ENCODE results near the gene PAEP. TPM values are rescaled to one million over a fixed set of nuclear protein-coding genes. Genes with fewer than 3 reads are reported as not detected.

Gene PAEP
- total and polyA plus RNA-seq, 5 donors, result not detected

GRCh38 chr9:135581636-135582426 is 20.3 kb downstream of the PAEP start:
- DNase-seq (no peak), ATAC-seq (no peak)
- WGBS, result 89% methylated on average over 18 of the region's 18 CpGs
- H3K27me3 ChIP-seq (ENCODE audit: control insufficient read depth, insufficient read depth), result no peaks in the 10 kb centered on the region
- intact Hi-C loops (cut with DNase I), result no loop called here
- no peak overlapping the region for H3K27ac ChIP-seq (ENCODE audit: low read length)
- H3K4me3 ChIP-seq (ENCODE audit: low read length), result no peak overlapping the region
- no peaks in the 10 kb centered on the region for H3K4me1 ChIP-seq (ENCODE audit: control insufficient read depth, insufficient read depth, low read length)
- no peaks in the 10 kb centered on the region for H3K9me3 ChIP-seq (ENCODE audit: control insufficient read depth, low read length)

DNA sequence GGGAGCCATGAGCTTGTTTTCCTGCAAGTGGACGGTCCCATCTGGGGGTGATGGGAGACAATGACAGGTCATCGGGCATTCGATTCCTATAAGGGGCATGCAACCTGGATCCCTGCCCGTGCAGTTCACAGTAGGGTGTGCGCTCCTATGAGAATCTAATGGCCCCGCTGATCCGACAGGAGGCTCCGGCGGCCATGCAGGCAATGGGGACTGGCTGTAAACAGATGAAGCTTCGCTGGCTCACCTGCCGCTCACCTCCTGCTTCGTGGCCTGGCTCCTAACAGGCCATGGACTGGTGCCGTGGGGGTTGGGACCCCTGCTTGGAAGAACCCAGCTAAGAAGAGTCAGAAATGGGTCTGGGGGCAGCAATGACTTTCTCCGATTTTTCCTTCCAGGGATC is 21.0 kb downstream of the PAEP start:
- Histone ChIP-seq H3K9me3 (ENCODE audit: control insufficient read depth, low read length) (no peaks in the 10 kb centered on the region), H3K27ac (ENCODE audit: low read length) (no peak overlapping the region), H3K4me1 (ENCODE audit: control insufficient read depth, insufficient read depth, low read length) (no peaks in the 10 kb centered on the region), H3K4me3 (ENCODE audit: low read length) (no peak overlapping the region), H3K27me3 (ENCODE audit: control insufficient read depth, insufficient read depth) (no peaks in the 10 kb centered on the region)
- intact Hi-C loops (cut with DNase I), result no loop called here
- DNase-seq, result no peak
- no peak for ATAC-seq
- 87% methylated on average over 14 of the region's 14 CpGs for whole genome bisulfite sequencing

- WGBS, result 77% methylated on average over 19 of the region's 19 CpGs
- H3K27me3 ChIP-seq (ENCODE audit: control insufficient read depth, insufficient read depth), result no peaks in the 10 kb centered on the region
- no peak for DNase-seq
Measured at GRCh38 chr9:135582966-135583687, 21.6 kb downstream of the PAEP start.

GRCh38 chr9:135583688-135584011 is 22.1 kb downstream of the PAEP start:
- ATAC-seq (no peak), DNase-seq (no peak)
- Histone ChIP-seq H3K4me1 (ENCODE audit: control insufficient read depth, insufficient read depth, low read length) (no peaks in the 10 kb centered on the region), H3K4me3 (ENCODE audit: low read length) (no peak overlapping the region), H3K9me3 (ENCODE audit: control insufficient read depth, low read length) (no peaks in the 10 kb centered on the region), H3K27ac (ENCODE audit: low read length) (no peak overlapping the region), H3K27me3 (ENCODE audit: control insufficient read depth, insufficient read depth) (no peaks in the 10 kb centered on the region)
- intact Hi-C loops (cut with DNase I), result no loop called here
- WGBS, result 90% methylated on average over 16 of the region's 16 CpGs

More at GRCh38 chr9:135582966-135583687, 21.6 kb downstream of the PAEP start:
- Histone ChIP-seq H3K4me1 (ENCODE audit: control insufficient read depth, insufficient read depth, low read length) (no peaks in the 10 kb centered on the region), H3K4me3 (ENCODE audit: low read length) (no peak overlapping the region), H3K27ac (ENCODE audit: low read length) (no peak overlapping the region), H3K9me3 (ENCODE audit: control insufficient read depth, low read length) (no peaks in the 10 kb centered on the region)
- no peak for ATAC-seq
- intact Hi-C loops (cut with DNase I), result no loop called here

DNA sequence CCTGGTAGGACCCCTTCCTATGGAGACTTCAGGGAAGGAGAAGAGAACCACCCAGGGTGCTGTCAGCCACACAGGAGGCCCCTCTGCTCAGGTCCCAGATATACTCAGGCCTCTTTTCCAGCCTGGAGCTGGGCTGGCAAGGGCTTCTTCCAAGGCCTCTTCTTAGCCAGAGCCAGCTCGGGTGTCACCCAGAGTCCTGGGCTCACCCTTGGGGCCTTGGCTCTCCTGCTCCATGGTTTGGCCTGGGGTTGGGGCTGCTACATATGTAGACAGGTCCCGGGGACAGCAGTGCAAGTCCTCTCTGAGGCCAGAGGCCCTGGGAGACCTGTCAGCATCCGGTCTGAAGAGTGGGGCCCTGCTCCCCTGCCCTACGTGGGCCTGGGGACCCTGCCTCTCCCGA is 22.8 kb downstream of the PAEP start:
- Histone ChIP-seq H3K9me3 (ENCODE audit: control insufficient read depth, low read length) (no peaks in the 10 kb centered on the region), H3K4me3 (ENCODE audit: low read length) (no peak overlapping the region), H3K27ac (ENCODE audit: low read length) (no peak overlapping the region), H3K27me3 (ENCODE audit: control insufficient read depth, insufficient read depth) (no peaks in the 10 kb centered on the region), H3K4me1 (ENCODE audit: control insufficient read depth, insufficient read depth, low read length) (no peaks in the 10 kb centered on the region)
- DNase-seq (no peak), ATAC-seq (no peak)
- intact Hi-C loops (cut with DNase I), result no loop called here
- WGBS, result 48% methylated on average over 5 of the region's 5 CpGs

- H3K4me1 ChIP-seq (ENCODE audit: control insufficient read depth, insufficient read depth, low read length), result no peaks in the 10 kb centered on the region
- no peak overlapping the region for H3K4me3 ChIP-seq (ENCODE audit: low read length)
- no peaks in the 10 kb centered on the region for H3K9me3 ChIP-seq (ENCODE audit: control insufficient read depth, low read length)
- 62% methylated on average over 16 of the region's 16 CpGs for WGBS
- H3K27ac ChIP-seq (ENCODE audit: low read length), result no peak overlapping the region
- intact Hi-C loops (cut with DNase I), result no loop called here
- ATAC-seq (no peak), DNase-seq (no peak)
- H3K27me3 ChIP-seq (ENCODE audit: control insufficient read depth, insufficient read depth), result no peaks in the 10 kb centered on the region
Measured at GRCh38 chr9:135584934-135585333, 23.4 kb downstream of the PAEP start.

GRCh38 chr9:135586601-135587109 is 25.1 kb downstream of the PAEP start:
- Histone ChIP-seq H3K27ac (ENCODE audit: low read length) (no peak overlapping the region), H3K27me3 (ENCODE audit: control insufficient read depth, insufficient read depth) (no peaks in the 10 kb centered on the region), H3K9me3 (ENCODE audit: control insufficient read depth, low read length) (no peaks in the 10 kb centered on the region), H3K4me1 (ENCODE audit: control insufficient read depth, insufficient read depth, low read length) (no peaks in the 10 kb centered on the region), H3K4me3 (ENCODE audit: low read length) (no peak overlapping the region)
- ATAC-seq, result no peak
- no peak for DNase-seq
- intact Hi-C loops (cut with DNase I), result no loop called here
- 71% methylated on average over 15 of the region's 15 CpGs for WGBS

DNA sequence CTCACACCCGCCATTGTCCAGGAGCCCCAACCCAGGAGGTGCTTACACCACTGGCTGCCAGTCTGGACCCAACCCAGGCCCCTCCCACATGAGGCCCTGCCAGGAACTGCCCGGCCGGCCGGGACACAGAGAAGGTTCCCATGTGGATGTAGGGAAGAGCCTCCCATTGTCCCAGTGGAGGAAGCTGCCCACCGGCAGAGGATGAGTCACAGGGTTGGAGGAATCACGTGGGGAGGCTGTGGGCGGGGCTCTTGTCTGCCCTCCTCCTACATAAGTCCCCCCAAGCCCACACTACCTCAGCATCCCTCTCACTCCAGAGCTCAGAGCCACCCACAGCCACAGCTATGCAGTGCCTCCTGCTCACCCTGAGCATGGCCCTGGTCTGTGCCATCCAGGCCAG is 26.1 kb downstream of the PAEP start:
- WGBS, result no CpG with 5 or more reads among the region's 7 CpGs
- Histone ChIP-seq H3K4me3 (ENCODE audit: low read length) (no peak overlapping the region), H3K9me3 (ENCODE audit: control insufficient read depth, low read length) (no peaks in the 10 kb centered on the region), H3K27me3 (ENCODE audit: control insufficient read depth, insufficient read depth) (no peaks in the 10 kb centered on the region), H3K27ac (ENCODE audit: low read length) (no peak overlapping the region), H3K4me1 (ENCODE audit: control insufficient read depth, insufficient read depth, low read length) (no peaks in the 10 kb centered on the region)
- ATAC-seq, result no peak
- no peak for DNase-seq
- intact Hi-C loops (cut with DNase I), result no loop called here

GRCh38 chr9:135588371-135588770 is 26.8 kb downstream of the PAEP start:
- no peaks in the 10 kb centered on the region for H3K9me3 ChIP-seq (ENCODE audit: control insufficient read depth, low read length)
- H3K27ac ChIP-seq (ENCODE audit: low read length), result no peak overlapping the region
- WGBS, result 93% methylated on average over 9 of the region's 9 CpGs
- H3K27me3 ChIP-seq (ENCODE audit: control insufficient read depth, insufficient read depth), result no peaks in the 10 kb centered on the region
- no peaks in the 10 kb centered on the region for H3K4me1 ChIP-seq (ENCODE audit: control insufficient read depth, insufficient read depth, low read length)
- intact Hi-C loops (cut with DNase I), result no loop called here
- ATAC-seq (no peak), DNase-seq (no peak)
- H3K4me3 ChIP-seq (ENCODE audit: low read length), result no peak overlapping the region

DNA sequence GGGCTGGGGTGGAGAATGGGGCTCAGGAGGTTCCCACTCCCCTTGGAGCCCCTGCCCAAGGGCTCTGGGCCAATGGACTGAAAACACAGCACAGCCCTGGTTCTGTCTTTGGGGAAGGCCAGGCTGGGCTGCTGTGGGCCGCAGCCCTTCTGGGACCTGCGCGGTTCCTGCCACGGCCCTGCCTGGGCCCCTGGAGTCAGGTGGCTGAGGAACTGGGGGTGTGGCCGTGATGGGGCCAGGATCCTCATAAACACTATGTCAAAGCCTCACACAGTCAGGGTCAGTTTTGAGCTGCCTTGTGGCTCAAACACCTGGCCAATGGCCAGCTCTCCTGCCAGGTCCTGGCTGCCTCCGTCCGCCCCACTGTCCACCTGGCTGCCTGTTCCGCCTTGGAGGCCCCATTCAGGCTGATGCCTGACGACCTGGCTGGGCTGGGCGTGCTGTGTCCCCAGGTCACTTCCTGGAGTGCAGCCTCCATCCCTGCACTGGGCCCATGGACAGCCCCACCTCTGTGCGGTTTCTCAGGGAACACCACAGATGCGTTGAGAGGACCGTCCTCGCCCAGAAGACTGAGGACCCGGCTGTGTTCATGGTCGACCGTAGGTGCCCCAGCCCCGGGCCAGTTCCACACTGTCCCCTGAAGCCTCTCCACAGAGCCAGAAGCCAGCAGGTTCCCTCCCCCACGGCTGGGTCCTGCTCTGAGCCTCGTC is 27.5 kb downstream of the PAEP start:
- H3K4me3 ChIP-seq (ENCODE audit: low read length), result no peak overlapping the region
- peak in 1 of 2 donors; percentile 20 for ATAC-seq
- intact Hi-C loops (cut with DNase I), result no loop called here
- 84% methylated on average over 20 of the region's 20 CpGs for WGBS
- no peak overlapping the region for H3K27ac ChIP-seq (ENCODE audit: low read length)
- no peaks in the 10 kb centered on the region for H3K9me3 ChIP-seq (ENCODE audit: control insufficient read depth, low read length)
- no peaks in the 10 kb centered on the region for H3K4me1 ChIP-seq (ENCODE audit: control insufficient read depth, insufficient read depth, low read length)
- DNase-seq, result no peak
- H3K27me3 ChIP-seq (ENCODE audit: control insufficient read depth, insufficient read depth), result no peaks in the 10 kb centered on the region

Data from right cardiac atrium (tissue), 5 donors.